Tibial nerve (tissue), 4 donors: Measurements from ENCODE around the gene PTGIR.

ENCODE experiments used
- CTCF ChIP-seq, 5 experiments: fragments of 200-600 bp in 3 of 5; fragments of 450-650 bp in 2 of 5; sonication (generic) in 3 of 5; IDR thresholded peaks; one replicate each; pipeline ENCODE4 v1.5.1; 2016 to 2019; ENCODE audit warnings: antibody characterized with exemption in 5 of 5, mild to moderate bottlenecking in 3 of 5, moderate library complexity in 2 of 5
- EP300 ChIP-seq, 2 donors: sonication (generic); formaldehyde crosslinking; IDR thresholded peaks; one replicate each; pipeline ENCODE4 v1.6.1; 2017; ENCODE audit warnings: antibody characterized with exemption in 2 of 2, mild to moderate bottlenecking in 1 of 2
- POLR2A ChIP-seq, 2 donors: fragments of 450-650 bp; IDR thresholded peaks; one replicate each; pipeline ENCODE4 v1.6.1; 2017; ENCODE audit warnings: antibody characterized with exemption in 2 of 2, mild to moderate bottlenecking in 2 of 2, moderate library complexity in 2 of 2

GRCh38 chr19:46668662-46669061 is 43.8 kb upstream of the PTGIR start:
- no peak for TF ChIP-seq POLR2A (IDR thresholded peaks at IDR 0.05)
- no peak for TF ChIP-seq CTCF (IDR thresholded peaks at IDR 0.05)
- TF ChIP-seq EP300 (IDR thresholded peaks at IDR 0.05) = no peak
